GM18873 (cell line): ENCODE data around the gene SCFD1.

Experiments
- ATAC-seq: cut with Tn5 transposase; IDR thresholded peaks from one replicate; pipeline ENCODE4 v1.9.1; 2021; ENCODE audit warnings: mild to moderate bottlenecking, moderate library complexity, moderate number of reproducible peaks; ENCODE audit not compliant: unreplicated experiment, low FRiP score

Gene SCFD1

GRCh38 chr14:30751646-30752416 is 129.7 kb downstream of the SCFD1 start:
- no peak for ATAC-seq

- ATAC-seq, result no peak
Measured at GRCh38 chr14:30753452-30753851, 131.3 kb downstream of the SCFD1 start.

- ATAC-seq, result no peak
Measured at GRCh38 chr14:30754778-30755177, 132.7 kb downstream of the SCFD1 start.

- no peak for ATAC-seq
Measured at GRCh38 chr14:30756594-30756993, 134.5 kb downstream of the SCFD1 start.

GRCh38 chr14:30757082-30757481 is 135.0 kb downstream of the SCFD1 start:
- ATAC-seq, result no peak

- no peak for ATAC-seq
Measured at GRCh38 chr14:30759172-30760125, 137.3 kb downstream of the SCFD1 start.

GRCh38 chr14:30763891-30764290 is 141.8 kb downstream of the SCFD1 start:
- no peak for ATAC-seq

GRCh38 chr14:30767624-30768023 is 145.5 kb downstream of the SCFD1 start:
- no peak for ATAC-seq

GRCh38 chr14:30768791-30769190 is 146.7 kb downstream of the SCFD1 start:
- ATAC-seq, result no peak

- no peak for ATAC-seq
Measured at GRCh38 chr14:30770376-30770775, 148.3 kb downstream of the SCFD1 start.

- ATAC-seq, result no peak
Measured at GRCh38 chr14:30771595-30771994, 149.5 kb downstream of the SCFD1 start.

- no peak for ATAC-seq
Measured at GRCh38 chr14:30779210-30779609, 157.1 kb downstream of the SCFD1 start.
